SU-DHL-6 (cell line): Measurements from ENCODE around the gene HSDL2.

Source experiments
- H2AFZ ChIP-seq: fragments of 200-600 bp; sonication (generic); 2 replicates; pipeline ENCODE4 v1.6.1; 2014; ENCODE audit warnings: low read depth, mild to moderate bottlenecking, moderate library complexity, mixed read lengths, antibody characterized with exemption, low read length; ENCODE audit not compliant: severe bottlenecking
- H3F3A ChIP-seq: fragments of 200-600 bp; shearing (Covaris generic); 2 replicates; pipeline ENCODE4 v1.6.0; 2016; ENCODE audit warnings: antibody characterized with exemption, mild to moderate bottlenecking; ENCODE audit not compliant: insufficient read depth
- H3K27ac ChIP-seq: fragments of 200-600 bp; sonication (generic); 2 replicates; pipeline ENCODE4 v1.5.1; 2016; ENCODE audit warnings: low read depth, mild to moderate bottlenecking, low read length, moderate library complexity, mixed read lengths
- H3K27me3 ChIP-seq: fragments of 200-600 bp; sonication (generic), shearing (Covaris generic); 2 replicates; pipeline ENCODE4 v1.6.0; 2014; ENCODE audit warnings: mild to moderate bottlenecking, low read length
- H3K36me3 ChIP-seq: fragments of 200-600 bp; sonication (generic); 2 replicates; pipeline ENCODE4 v1.6.1; 2014; ENCODE audit warnings: mild to moderate bottlenecking, low read length, mixed read lengths
- H3K4me2 ChIP-seq: fragments of 300-600, 200-600 bp; shearing (Covaris generic), sonication (generic); 2 replicates; pipeline ENCODE4 v1.6.0; 2014; ENCODE audit warnings: low read length, low read depth, mild to moderate bottlenecking; ENCODE audit not compliant: poor library complexity, severe bottlenecking
- H3K4me3 ChIP-seq: fragments of 200-600 bp; sonication (generic); 2 replicates; pipeline ENCODE4 v1.5.1; 2014; ENCODE audit warnings: antibody characterized with exemption, low read length, mild to moderate bottlenecking, mixed read lengths; ENCODE audit not compliant: insufficient read depth, poor library complexity, severe bottlenecking
- H3K79me2 ChIP-seq: fragments of 200-600 bp; sonication (generic); 2 replicates; pipeline ENCODE4 v1.6.1; 2014; ENCODE audit warnings: mild to moderate bottlenecking, low read length, moderate library complexity; ENCODE audit not compliant: insufficient read depth
- H3K9ac ChIP-seq: fragments of 200-600 bp; sonication (generic); 2 replicates; pipeline ENCODE4 v1.7.0; 2014; ENCODE audit warnings: mild to moderate bottlenecking, low read length
- H3K9me2 ChIP-seq: fragments of 200-600 bp; sonication (generic); replicated peaks from 2 replicates; pipeline ENCODE4 v1.6.1; 2014; ENCODE audit warnings: low read length; ENCODE audit not compliant: insufficient read depth
- H3K9me3 ChIP-seq: fragments of 200-600 bp; sonication (generic); 2 replicates; pipeline ENCODE4 v1.6.1; 2014; ENCODE audit warnings: low read length, mixed read lengths; ENCODE audit not compliant: insufficient read depth
- H4K20me1 ChIP-seq: fragments of 200-600 bp; sonication (generic); 2 replicates; pipeline ENCODE4 v1.6.1; 2014; ENCODE audit warnings: low read depth, mild to moderate bottlenecking, antibody characterized with exemption, low read length, moderate library complexity, mixed read lengths
- CTCF ChIP-seq: fragments of 200-600 bp; sonication (generic); IDR thresholded peaks from one replicate; pipeline ENCODE4 v1.5.1; 2017; ENCODE audit warnings: antibody characterized with exemption, mild to moderate bottlenecking, low read length, moderate library complexity; ENCODE audit not compliant: insufficient read depth, poor library complexity, severe bottlenecking
- EZH2phosphoT487 ChIP-seq: fragments of 200-600 bp; sonication (generic), shearing (Covaris generic); conservative IDR thresholded peaks from 2 replicates; pipeline ENCODE4 v1.6.1; 2018; ENCODE audit warnings: mild to moderate bottlenecking, antibody characterized with exemption, low read length, moderate library complexity, mixed read lengths

The HSDL2 gene

GRCh38 chr9:112334432-112334841 is 45.5 kb upstream of the HSDL2 start:
- Histone ChIP-seq H3K9me2 (no peaks in the 10 kb centered on the region), H3K27me3 (no peaks in the 10 kb centered on the region), H3K4me2 (peak overlapping the region; percentile 88), H2AFZ (peak overlapping the region; percentile 99), H3K36me3 (no peaks in the 10 kb centered on the region), H3K79me2 (peaks cover 34% of the 10 kb centered on the region), H3F3A (0 out of 2 replicates have a peak, but pooled peaks cover 12% of the 10 kb centered on the region), H3K9me3 (no peaks in the 10 kb centered on the region), H3K9ac (peak overlapping the region; percentile 74), H4K20me1 (peaks cover 12% of the 10 kb centered on the region), H3K4me3 (peak overlapping the region; percentile 75), H3K27ac (peak overlapping the region; percentile 72)
- TF ChIP-seq EZH2phosphoT487 (no peak), CTCF (no peak)

- H3K27ac ChIP-seq, result no peak overlapping the region
- no peaks in the 10 kb centered on the region for H3K9me2 ChIP-seq
- H3K36me3 ChIP-seq, result no peaks in the 10 kb centered on the region
- TF ChIP-seq EZH2phosphoT487 (no peak), CTCF (no peak)
- no peak overlapping the region for H3K4me2 ChIP-seq
- H4K20me1 ChIP-seq, result no peaks in the 10 kb centered on the region
- no peaks in the 10 kb centered on the region for H3K9me3 ChIP-seq
- no peak overlapping the region for H3K4me3 ChIP-seq
- H3K27me3 ChIP-seq, result no peaks in the 10 kb centered on the region
- peaks cover 3% of the 10 kb centered on the region for H3K79me2 ChIP-seq
- no peaks in the 10 kb centered on the region for H3F3A ChIP-seq
- no peak overlapping the region for H3K9ac ChIP-seq
- H2AFZ ChIP-seq, result no peak overlapping the region
Observed at GRCh38 chr9:112337547-112337946, 42.4 kb upstream of the HSDL2 start.

- Histone ChIP-seq H3K4me3 (no peak overlapping the region), H3K27me3 (no peaks in the 10 kb centered on the region), H2AFZ (no peak overlapping the region), H3K27ac (no peak overlapping the region), H3K9ac (no peak overlapping the region), H3K9me2 (no peaks in the 10 kb centered on the region), H3K4me2 (no peak overlapping the region), H4K20me1 (no peaks in the 10 kb centered on the region), H3K36me3 (no peaks in the 10 kb centered on the region), H3K79me2 (no peaks in the 10 kb centered on the region), H3K9me3 (no peaks in the 10 kb centered on the region), H3F3A (no peaks in the 10 kb centered on the region)
- no peak for TF ChIP-seq CTCF
- no peak for TF ChIP-seq EZH2phosphoT487
Observed at GRCh38 chr9:112338561-112338960, 41.3 kb upstream of the HSDL2 start.
